ENCODE results near the gene PSMA2. TPM values are rescaled to one million over a fixed set of nuclear protein-coding genes. Genes with fewer than 3 reads are reported as not detected.

The PSMA2 gene
- total RNA-seq (10 to 100 TPM; 42.1 to 49.8 TPM), total RNA-seq (8.3 to 16.4 reads per million in 2 donors)

DNA sequence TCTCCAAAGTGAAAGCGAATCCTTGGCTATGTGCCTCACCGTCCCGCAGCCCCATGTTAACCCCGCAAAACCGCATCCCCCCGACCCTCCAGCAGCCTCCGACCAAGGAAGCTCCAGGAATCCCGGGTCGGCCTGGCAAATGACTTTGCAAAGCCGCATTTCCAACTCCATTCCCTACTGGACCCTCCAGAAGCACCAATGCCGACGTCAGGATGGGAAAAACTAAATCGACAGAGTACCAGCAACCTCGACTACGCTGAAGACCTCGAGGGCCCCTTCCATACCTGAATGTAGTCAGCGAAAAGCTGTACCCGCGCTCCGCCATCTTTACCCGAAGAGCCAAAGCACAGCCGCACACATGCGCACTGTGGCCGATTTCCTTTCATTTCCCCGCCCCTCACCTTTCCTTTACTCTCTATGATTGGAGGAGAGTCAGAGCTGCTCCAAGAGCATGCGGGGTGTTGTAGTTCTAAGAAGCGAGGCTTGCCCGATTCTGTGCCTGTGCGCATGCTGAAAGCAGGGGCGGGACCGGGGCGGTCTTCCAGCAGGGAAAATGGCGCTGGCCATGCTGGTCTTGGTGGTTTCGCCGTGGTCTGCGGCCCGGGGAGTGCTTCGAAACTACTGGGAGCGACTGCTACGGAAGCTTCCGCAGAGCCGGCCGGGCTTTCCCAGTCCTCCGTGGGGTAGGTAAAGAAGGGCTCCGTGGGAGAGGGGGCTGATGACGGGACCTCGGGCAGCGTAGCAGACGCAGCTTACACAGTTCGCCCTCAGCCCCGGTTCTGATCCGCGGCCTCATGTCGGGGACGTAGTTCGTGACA is at the start of gene PSMA2, which contains the start of gene MRPL32:
TSS of gene PSMA2 (minus strand) at position 341 of the 818 bp plus-strand sequence. CDS start at position 325, 16 bp downstream.
TSS of gene MRPL32 (plus strand) at position 543 of the 818 bp plus-strand sequence. CDS start at position 554, 11 bp downstream.
- peak within 1 kb of the TSS; percentile 100 for H3K4me3 Mint-ChIP-seq
- no peaks in the 10 kb centered on the region for H3K27me3 Mint-ChIP-seq
- H3K4me1 Mint-ChIP-seq: peaks cover 38% of the 10 kb centered on the region
- H3K36me3 Mint-ChIP-seq (ENCODE audit: low read depth): peaks cover 6% of the 10 kb centered on the region
- ATAC-seq (peak; percentile 99), DNase-seq (peak; percentile 87 to 92 (median 91))
- peak within 1 kb of the TSS; percentile 98 for H3K27ac Mint-ChIP-seq
- H3K9me3 ChIP-seq (ENCODE audit: control insufficient read depth, low read length, poor library complexity, severe bottlenecking): no peaks in the 10 kb centered on the region

DNA sequence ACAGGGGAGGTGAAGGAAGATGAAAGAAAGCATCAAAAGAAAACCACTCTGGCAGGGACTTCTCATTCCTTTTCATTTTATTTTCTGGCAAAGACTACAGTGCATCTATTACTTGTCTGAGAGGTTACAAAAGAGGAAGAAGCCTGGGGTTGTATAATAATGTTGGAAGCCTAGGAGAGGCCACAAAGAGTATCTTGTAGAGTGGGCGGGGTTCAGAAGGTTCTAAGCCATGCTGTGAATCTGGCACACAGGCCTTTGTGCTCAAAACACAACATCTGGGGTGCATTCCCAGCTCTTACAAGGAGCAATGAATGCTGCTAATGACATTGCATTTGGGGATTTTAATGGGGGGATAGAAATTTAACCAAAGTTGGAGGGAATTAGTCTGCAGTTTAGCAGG is 49.6 kb upstream of the PSMA2 start:
- H3K4me1 Mint-ChIP-seq: no peaks in the 10 kb centered on the region
- ATAC-seq: no peak
- H3K4me3 Mint-ChIP-seq: no peak overlapping the region
- H3K9me3 ChIP-seq (ENCODE audit: control insufficient read depth, low read length, poor library complexity, severe bottlenecking): no peaks in the 10 kb centered on the region
- peaks cover 9% of the 10 kb centered on the region for H3K27me3 Mint-ChIP-seq
- H3K27ac Mint-ChIP-seq: no peak overlapping the region
- H3K36me3 Mint-ChIP-seq (ENCODE audit: low read depth): no peaks in the 10 kb centered on the region
- no peak for DNase-seq

DNA sequence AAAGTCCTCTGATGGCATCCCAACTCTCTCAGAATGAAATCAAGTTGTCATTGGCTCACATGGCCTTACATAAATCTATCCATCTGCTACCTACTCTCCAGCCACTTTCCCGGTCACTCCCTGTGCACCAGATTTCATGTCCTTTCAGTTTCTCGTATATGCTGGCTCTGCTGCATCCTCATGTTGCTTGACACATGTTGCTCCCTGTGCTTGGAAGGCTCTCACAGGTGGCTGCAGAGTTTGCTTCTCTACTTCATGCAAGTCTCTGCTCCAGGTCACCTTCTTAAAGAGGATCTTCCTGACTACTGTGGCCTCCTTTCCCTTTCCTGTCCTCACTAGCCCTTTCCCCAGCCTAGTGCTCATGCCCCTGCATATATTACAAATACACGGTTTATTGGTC is 48.5 kb upstream of the PSMA2 start:
- DNase-seq (no peak), ATAC-seq (no peak)
- H3K36me3 Mint-ChIP-seq (ENCODE audit: low read depth): no peaks in the 10 kb centered on the region
- no peak overlapping the region for H3K4me3 Mint-ChIP-seq
- H3K4me1 Mint-ChIP-seq: no peaks in the 10 kb centered on the region
- H3K27me3 Mint-ChIP-seq: peaks cover 15% of the 10 kb centered on the region
- no peaks in the 10 kb centered on the region for H3K9me3 ChIP-seq (ENCODE audit: control insufficient read depth, low read length, poor library complexity, severe bottlenecking)
- H3K27ac Mint-ChIP-seq: peak overlapping the region; percentile 17

DNA sequence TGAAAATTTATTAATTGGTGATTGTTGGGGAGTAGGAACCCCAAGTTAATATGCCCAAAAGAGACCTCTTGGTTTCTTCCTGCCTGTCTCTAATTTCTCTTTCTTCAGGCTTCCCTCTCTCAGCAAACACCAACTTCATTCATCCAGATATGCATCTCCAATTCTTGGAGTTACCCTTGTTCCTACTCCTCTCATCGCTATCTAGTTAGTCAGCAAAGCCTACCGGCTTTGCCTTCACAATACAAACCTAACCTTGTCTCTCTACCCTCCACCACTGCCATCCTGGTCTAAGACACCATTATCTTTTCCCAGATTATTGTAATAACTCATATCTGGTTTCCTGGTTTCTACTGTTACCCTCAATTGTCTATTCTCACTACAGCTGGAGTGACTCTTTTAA is 48.1 kb upstream of the PSMA2 start:
- H3K4me3 Mint-ChIP-seq: no peak overlapping the region
- no peaks in the 10 kb centered on the region for H3K9me3 ChIP-seq (ENCODE audit: control insufficient read depth, low read length, poor library complexity, severe bottlenecking)
- ATAC-seq (no peak), DNase-seq (no peak)
- H3K27me3 Mint-ChIP-seq: peaks cover 15% of the 10 kb centered on the region
- H3K27ac Mint-ChIP-seq: no peak overlapping the region
- no peaks in the 10 kb centered on the region for H3K36me3 Mint-ChIP-seq (ENCODE audit: low read depth)
- no peaks in the 10 kb centered on the region for H3K4me1 Mint-ChIP-seq

GRCh38 chr7:42978496-42978895 is 46.5 kb upstream of the PSMA2 start:
- no peaks in the 10 kb centered on the region for H3K9me3 ChIP-seq (ENCODE audit: control insufficient read depth, low read length, poor library complexity, severe bottlenecking)
- Mint-ChIP-seq H3K27me3 (peaks cover 21% of the 10 kb centered on the region), H3K27ac (no peak overlapping the region), H3K36me3 (ENCODE audit: low read depth) (no peaks in the 10 kb centered on the region), H3K4me1 (no peaks in the 10 kb centered on the region), H3K4me3 (no peak overlapping the region)
- DNase-seq (no peak), ATAC-seq (no peak)

GRCh38 chr7:42976371-42976770 is 44.4 kb upstream of the PSMA2 start:
- ATAC-seq (no peak), DNase-seq (no peak)
- H3K4me3 Mint-ChIP-seq: no peak overlapping the region
- no peaks in the 10 kb centered on the region for H3K36me3 Mint-ChIP-seq (ENCODE audit: low read depth)
- no peak overlapping the region for H3K27ac Mint-ChIP-seq
- H3K4me1 Mint-ChIP-seq: no peaks in the 10 kb centered on the region
- H3K27me3 Mint-ChIP-seq: peaks cover 21% of the 10 kb centered on the region
- no peaks in the 10 kb centered on the region for H3K9me3 ChIP-seq (ENCODE audit: control insufficient read depth, low read length, poor library complexity, severe bottlenecking)

DNA sequence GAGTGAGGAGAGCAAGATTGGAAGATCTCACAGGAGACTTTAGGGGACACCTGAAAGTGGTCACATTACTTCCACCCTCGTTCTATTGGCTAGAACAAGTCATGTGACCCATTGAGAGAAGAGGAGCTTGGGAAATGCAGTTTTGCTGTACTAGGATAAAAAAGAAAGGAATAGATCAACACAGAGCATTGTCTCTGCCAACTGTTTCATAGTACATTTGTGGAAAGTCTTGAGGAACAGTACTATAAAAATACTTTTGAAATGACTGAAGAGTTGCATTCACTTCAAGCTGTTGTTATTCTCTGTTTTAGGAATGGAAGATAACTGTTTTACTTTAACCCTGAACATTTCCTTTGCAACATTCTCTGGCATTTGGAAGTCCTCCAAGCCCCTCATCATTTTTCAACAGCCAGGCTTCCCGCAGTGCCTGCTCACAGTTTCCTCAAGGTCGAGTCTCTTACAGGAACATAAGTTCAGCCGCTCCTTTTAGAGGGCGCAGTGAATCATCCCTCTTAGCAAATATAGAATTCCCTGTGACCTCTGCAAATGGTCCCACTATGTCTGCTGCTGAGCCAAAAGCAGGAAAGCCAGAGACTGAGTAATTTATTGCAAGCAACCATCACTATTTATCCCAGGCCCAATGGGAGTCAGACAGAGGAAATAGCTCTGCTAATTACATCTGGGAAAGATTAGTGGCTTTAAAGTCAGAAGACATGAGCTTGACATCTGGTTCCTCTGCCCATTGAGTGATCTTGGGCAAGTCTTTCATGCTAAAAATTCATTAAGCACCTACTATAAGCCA is 40.9 kb upstream of the PSMA2 start:
- no peaks in the 10 kb centered on the region for H3K36me3 Mint-ChIP-seq (ENCODE audit: low read depth)
- peaks cover 13% of the 10 kb centered on the region for H3K27me3 Mint-ChIP-seq
- H3K9me3 ChIP-seq (ENCODE audit: control insufficient read depth, low read length, poor library complexity, severe bottlenecking): no peaks in the 10 kb centered on the region
- no peaks in the 10 kb centered on the region for H3K4me1 Mint-ChIP-seq
- no peak overlapping the region for H3K27ac Mint-ChIP-seq
- DNase-seq (no peak), ATAC-seq (no peak)
- H3K4me3 Mint-ChIP-seq: no peak overlapping the region

GRCh38 chr7:42967391-42967790 is 35.4 kb upstream of the PSMA2 start:
- no peaks in the 10 kb centered on the region for H3K36me3 Mint-ChIP-seq (ENCODE audit: low read depth)
- peaks cover 23% of the 10 kb centered on the region for H3K27me3 Mint-ChIP-seq
- H3K4me1 Mint-ChIP-seq: no peaks in the 10 kb centered on the region
- DNase-seq (no peak), ATAC-seq (no peak)
- no peak overlapping the region for H3K27ac Mint-ChIP-seq
- H3K4me3 Mint-ChIP-seq: no peak overlapping the region
- H3K9me3 ChIP-seq (ENCODE audit: control insufficient read depth, low read length, poor library complexity, severe bottlenecking): no peaks in the 10 kb centered on the region

GRCh38 chr7:42964849-42965805 is 33.2 kb upstream of the PSMA2 start:
- H3K4me1 Mint-ChIP-seq: no peaks in the 10 kb centered on the region
- peaks cover 2% of the 10 kb centered on the region for H3K36me3 Mint-ChIP-seq (ENCODE audit: low read depth)
- ATAC-seq (no peak), DNase-seq (no peak)
- no peak overlapping the region for H3K27ac Mint-ChIP-seq
- peaks cover 32% of the 10 kb centered on the region for H3K27me3 Mint-ChIP-seq
- H3K4me3 Mint-ChIP-seq: no peak overlapping the region
- no peaks in the 10 kb centered on the region for H3K9me3 ChIP-seq (ENCODE audit: control insufficient read depth, low read length, poor library complexity, severe bottlenecking)

GRCh38 chr7:42964293-42964692 is 32.3 kb upstream of the PSMA2 start:
- Mint-ChIP-seq H3K36me3 (ENCODE audit: low read depth) (peaks cover 2% of the 10 kb centered on the region), H3K4me1 (no peaks in the 10 kb centered on the region), H3K27ac (no peak overlapping the region), H3K4me3 (no peak overlapping the region), H3K27me3 (peaks cover 32% of the 10 kb centered on the region)
- H3K9me3 ChIP-seq (ENCODE audit: control insufficient read depth, low read length, poor library complexity, severe bottlenecking): no peaks in the 10 kb centered on the region
- no peak for DNase-seq
- ATAC-seq: no peak

GRCh38 chr7:42961170-42961569 is 29.2 kb upstream of the PSMA2 start:
- H3K27ac Mint-ChIP-seq: no peak overlapping the region
- no peaks in the 10 kb centered on the region for H3K9me3 ChIP-seq (ENCODE audit: control insufficient read depth, low read length, poor library complexity, severe bottlenecking)
- ATAC-seq: no peak
- no peaks in the 10 kb centered on the region for H3K4me1 Mint-ChIP-seq
- no peak for DNase-seq
- peaks cover 17% of the 10 kb centered on the region for H3K27me3 Mint-ChIP-seq
- peaks cover 2% of the 10 kb centered on the region for H3K36me3 Mint-ChIP-seq (ENCODE audit: low read depth)
- no peak overlapping the region for H3K4me3 Mint-ChIP-seq

- ATAC-seq (no peak), DNase-seq (no peak)
- Mint-ChIP-seq H3K36me3 (ENCODE audit: low read depth) (peaks cover 2% of the 10 kb centered on the region), H3K4me1 (no peaks in the 10 kb centered on the region), H3K27ac (no peak overlapping the region), H3K4me3 (no peak overlapping the region), H3K27me3 (peaks cover 17% of the 10 kb centered on the region)
- H3K9me3 ChIP-seq (ENCODE audit: control insufficient read depth, low read length, poor library complexity, severe bottlenecking): no peaks in the 10 kb centered on the region
Measured at GRCh38 chr7:42960762-42961161, 28.8 kb upstream of the PSMA2 start.

Data from T-helper 17 cell (primary cell).